GM12891 (cell line): Measurements from ENCODE around the gene DSG4.

Experiments used
- PAX5 ChIP-seq: IDR thresholded peaks from 2 replicates; pipeline ENCODE4 v1.6.1; 2011; ENCODE audit warnings: low read length, moderate library complexity, mild to moderate bottlenecking; ENCODE audit not compliant: insufficient read depth, severe bottlenecking
- POLR2A ChIP-seq: IDR thresholded peaks from 2 replicates; pipeline ENCODE4 v1.6.1; 2011; ENCODE audit warnings: low read depth, low read length, control low read depth
- POLR2AphosphoS5 ChIP-seq: IDR thresholded peaks from 2 replicates; pipeline ENCODE4 v1.6.1; 2011; ENCODE audit warnings: low read depth, low read length, control low read depth
- POU2F2 ChIP-seq: IDR thresholded peaks from 2 replicates; pipeline ENCODE4 v1.6.1; 2011; ENCODE audit warnings: low read depth, mild to moderate bottlenecking, control low read depth, low read length, moderate library complexity
- SPI1 ChIP-seq: IDR thresholded peaks from 2 replicates; pipeline ENCODE4 v1.6.1; 2011; ENCODE audit warnings: low read depth, low read length, control low read depth
- TAF1 ChIP-seq: IDR thresholded peaks from 2 replicates; pipeline ENCODE4 v1.6.1; 2011; ENCODE audit warnings: low read depth, low read length, control low read depth

GRCh38 chr18:31444142-31444541 lies 67.6 kb downstream of the DSG4 start:
- no peak for TF ChIP-seq POLR2A
- TF ChIP-seq TAF1: no peak
- TF ChIP-seq POU2F2: no peak
- TF ChIP-seq POLR2AphosphoS5: no peak
- TF ChIP-seq SPI1: no peak
- TF ChIP-seq PAX5: no peak
